Mesothelial cell of epicardium (in vitro differentiated cells): Measurements from ENCODE around the gene OR8J1. TPM values are rescaled to one million over a fixed set of nuclear protein-coding genes. Genes with fewer than 3 reads are reported as not detected.

ENCODE experiments used
- DNase-seq, 2 experiments: peaks; one replicate each; pipeline ENCODE4 v3.0.0; 2021; ENCODE audit warnings: low spot score in 2 of 2; ENCODE audit not compliant: unreplicated experiment in 2 of 2
- H3K27ac Mint-ChIP-seq: 2 replicates; pipeline ENCODE4 v1.8.0; 2021; ENCODE audit warnings: mixed read lengths
- H3K27me3 Mint-ChIP-seq: 2 replicates; pipeline ENCODE4 v1.8.0; 2021; ENCODE audit warnings: low read depth, mixed read lengths
- H3K36me3 Mint-ChIP-seq: 2 replicates; pipeline ENCODE4 v1.8.0; 2021; ENCODE audit warnings: mixed read lengths
- H3K4me1 Mint-ChIP-seq: 2 replicates; pipeline ENCODE4 v1.8.0; 2021; ENCODE audit warnings: mixed read lengths
- H3K4me3 Mint-ChIP-seq: 2 replicates; pipeline ENCODE4 v1.8.0; 2021; ENCODE audit warnings: mild to moderate bottlenecking, moderate library complexity, mixed read lengths
- H3K9me3 Mint-ChIP-seq: 2 replicates; pipeline ENCODE4 v1.8.0; 2021; ENCODE audit warnings: mixed read lengths
- CTCF ChIP-seq: fragments of 200-600 bp; sonication (generic); IDR thresholded peaks from one replicate; pipeline ENCODE4 v1.5.0; 2021; ENCODE audit warnings: antibody characterized with exemption; ENCODE audit not compliant: unreplicated experiment
- total RNA-seq: library from RNA; stranded (reverse); gene quantifications from 3 replicates; pipeline ENCODE4 v1.2.1, GENCODE V29; 2021

The OR8J1 gene
- total RNA-seq, 1 donor from 2014 or later: not detected

GRCh38 chr11:56404393-56404792 lies 50.3 kb downstream of the OR8J1 start:
- H3K4me3 Mint-ChIP-seq: no peak overlapping the region
- no peak for TF ChIP-seq CTCF
- H3K4me1 Mint-ChIP-seq: no peaks in the 10 kb centered on the region

GRCh38 chr11:56410801-56411200 lies 56.7 kb downstream of the OR8J1 start:
- no peaks in the 10 kb centered on the region for H3K36me3 Mint-ChIP-seq
- no peaks in the 10 kb centered on the region for H3K4me1 Mint-ChIP-seq
- TF ChIP-seq CTCF: no peak
- H3K27ac Mint-ChIP-seq: no peak overlapping the region
- no peak overlapping the region for H3K4me3 Mint-ChIP-seq
- peaks cover 23% of the 10 kb centered on the region for H3K9me3 Mint-ChIP-seq
- DNase-seq: no peak
- H3K27me3 Mint-ChIP-seq: no peaks in the 10 kb centered on the region

More at GRCh38 chr11:56404393-56404792, 50.3 kb downstream of the OR8J1 start:
- no peak overlapping the region for H3K27ac Mint-ChIP-seq
- no peak for DNase-seq
- no peaks in the 10 kb centered on the region for H3K36me3 Mint-ChIP-seq
- H3K9me3 Mint-ChIP-seq: peaks cover 35% of the 10 kb centered on the region
- H3K27me3 Mint-ChIP-seq: no peaks in the 10 kb centered on the region

Other genes starting within 250 kb of the OR8J1 start
- gene OR8H3, start 231.9 kb upstream of the OR8J1 start, total RNA-seq: not detected in 3 replicates
- not detected in 3 replicates for gene OR8J3, start 214.1 kb upstream of the OR8J1 start, total RNA-seq
- not detected in 3 replicates for gene OR8K5, start 194.0 kb upstream of the OR8J1 start, total RNA-seq
- gene OR5J2, start 177.7 kb upstream of the OR8J1 start, total RNA-seq: not detected in 3 replicates
- not detected in 3 replicates for gene OR5T2, start 120.0 kb upstream of the OR8J1 start, total RNA-seq
- not detected in 3 replicates for gene OR5T3, start 102.0 kb upstream of the OR8J1 start, total RNA-seq
- not detected in 3 replicates for gene OR5T1, start 80.1 kb upstream of the OR8J1 start, total RNA-seq
- not detected in 3 replicates for gene OR8H1, start 62.0 kb upstream of the OR8J1 start, total RNA-seq
- gene OR8K3, start 39.1 kb upstream of the OR8J1 start, total RNA-seq: not detected in 3 replicates
- gene OR8K1, start 8.3 kb upstream of the OR8J1 start, total RNA-seq: not detected in 3 replicates
- not detected in 3 replicates for gene OR8U1, start 21.3 kb downstream of the OR8J1 start, total RNA-seq
- gene OR5AL1, start 58.4 kb downstream of the OR8J1 start, total RNA-seq: not detected in 3 replicates
- not detected in 3 replicates for gene OR5M3, start 119.1 kb downstream of the OR8J1 start, total RNA-seq
- not detected in 3 replicates for gene OR5M8, start 137.1 kb downstream of the OR8J1 start, total RNA-seq
- not detected in 3 replicates for gene OR5M11, start 189.0 kb downstream of the OR8J1 start, total RNA-seq
- not detected in 3 replicates for gene OR5M10, start 223.4 kb downstream of the OR8J1 start, total RNA-seq